IMR-90 (cell line): ENCODE results near the gene ZNF879.

Experiments
- CHD1 ChIP-seq: IDR thresholded peaks from 2 replicates; pipeline ENCODE4 v1.6.1; 2012; ENCODE audit warnings: low read depth, low read length, improper control_type of control experiment
- CTCF ChIP-seq: conservative IDR thresholded peaks from 2 replicates; pipeline ENCODE4 v1.5.1; 2012; ENCODE audit warnings: mild to moderate bottlenecking, low read depth, low read length, improper control_type of control experiment
- ELK1 ChIP-seq: fragments of 150-350 bp; IDR thresholded peaks from 2 replicates; pipeline ENCODE4 v1.6.1; 2016; ENCODE audit warnings: low read depth, mild to moderate bottlenecking, low read length, moderate library complexity, borderline replicate concordance
- MAFK ChIP-seq: IDR thresholded peaks from 2 replicates; pipeline ENCODE4 v1.6.1; 2012; ENCODE audit warnings: low read depth, low read length, improper control_type of control experiment
- MXI1 ChIP-seq: IDR thresholded peaks from 2 replicates; pipeline ENCODE4 v1.6.1; 2012; ENCODE audit warnings: low read depth, mild to moderate bottlenecking, low read length, moderate library complexity, borderline replicate concordance
- POLR2A ChIP-seq: IDR thresholded peaks from 2 replicates; pipeline ENCODE4 v1.6.1; 2012; ENCODE audit warnings: mild to moderate bottlenecking, low read depth, low read length
- RAD21 ChIP-seq: IDR thresholded peaks from 2 replicates; pipeline ENCODE4 v1.6.1; 2012; ENCODE audit warnings: low read length, improper control_type of control experiment

- TF ChIP-seq CTCF = no peak
- TF ChIP-seq POLR2A = 0 out of 2 replicates have a peak, but pooled peaks have one; percentile 33
- TF ChIP-seq MAFK = no peak
- TF ChIP-seq ELK1 = no peak
- no peak for TF ChIP-seq RAD21
- TF ChIP-seq CHD1 = no peak
- TF ChIP-seq MXI1 = peak; percentile 64; the same call in 1 of the 2 replicates
Observed at GRCh38 chr5:179060116-179061008, 36.8 kb downstream of the ZNF879 start, which contains the start of gene ZNF354C.
